GM23338 (cell line): ENCODE data around the gene ATP8A2. TPM values are rescaled to one million over a fixed set of nuclear protein-coding genes. Genes with fewer than 3 reads are reported as not detected.

Experiments used
- ATAC-seq: fragments of 200-7000 bp; cut with Tn5 transposase; 3 replicates; pipeline ENCODE4 v1.9.1; 2020
- DNase-seq: peaks from one replicate; pipeline ENCODE4 v3.0.0-alpha.2; 2015; ENCODE audit warnings: low spot score
- H2AFZ ChIP-seq: fragments of 200-600 bp; sonication (generic); 2 replicates; pipeline ENCODE4 v1.8.0; 2016; ENCODE audit warnings: antibody characterized with exemption, mild to moderate bottlenecking, moderate library complexity
- H3F3A ChIP-seq: fragments of 200-600 bp; sonication (generic); replicated peaks from 2 replicates; pipeline ENCODE4 v1.8.0; 2017; ENCODE audit warnings: antibody characterized with exemption, mixed run types, low read depth
- H3K27ac ChIP-seq: fragments of 200-600 bp; sonication (generic); 2 replicates; pipeline ENCODE4 v1.6.1; 2016; ENCODE audit warnings: low read depth
- H3K27me3 ChIP-seq: fragments of 200-600 bp; sonication (generic); 2 replicates; pipeline ENCODE4 v1.8.0; 2016; ENCODE audit warnings: mild to moderate bottlenecking, mixed run types, moderate library complexity; ENCODE audit not compliant: insufficient read depth
- H3K36me3 ChIP-seq: fragments of 200-600 bp; sonication (generic); 2 replicates; pipeline ENCODE4 v1.8.0; 2016; ENCODE audit warnings: mild to moderate bottlenecking; ENCODE audit not compliant: insufficient read depth
- H3K4me1 ChIP-seq: fragments of 200-600 bp; sonication (generic); 2 replicates; pipeline ENCODE4 v1.8.0; 2016; ENCODE audit warnings: mild to moderate bottlenecking, moderate library complexity; ENCODE audit not compliant: insufficient read depth
- H3K4me2 ChIP-seq: fragments of 200-600 bp; sonication (generic); 2 replicates; pipeline ENCODE4 v1.7.1; 2017; ENCODE audit warnings: mixed run types
- H3K4me3 ChIP-seq: fragments of 200-600 bp; sonication (generic); 2 replicates; pipeline ENCODE4 v1.6.1; 2016; ENCODE audit warnings: mixed run types
- H3K79me2 ChIP-seq: fragments of 200-600 bp; sonication (generic); replicated peaks from 2 replicates; pipeline ENCODE4 v1.8.0; 2017; ENCODE audit warnings: mild to moderate bottlenecking; ENCODE audit not compliant: insufficient read depth
- H3K9me2 ChIP-seq: fragments of 200-600 bp; sonication (generic); 2 replicates; pipeline ENCODE4 v1.8.0; 2017; ENCODE audit not compliant: insufficient read depth
- H4K20me1 ChIP-seq: fragments of 200-600 bp; sonication (generic); replicated peaks from 2 replicates; pipeline ENCODE4 v1.8.0; 2017; ENCODE audit warnings: mild to moderate bottlenecking; ENCODE audit not compliant: insufficient read depth
- H3K27ac Mint-ChIP-seq: 2 replicates; pipeline ENCODE4 v1.8.0; 2020; ENCODE audit warnings: inconsistent platforms, mild to moderate bottlenecking, moderate library complexity, mixed read lengths
- H3K27me3 Mint-ChIP-seq: 3 replicates; pipeline ENCODE4 v1.8.0; 2022; ENCODE audit warnings: low read depth, mild to moderate bottlenecking, moderate library complexity, mixed read lengths, inconsistent platforms; ENCODE audit not compliant: insufficient read depth, poor library complexity
- H3K36me3 Mint-ChIP-seq: 3 replicates; pipeline ENCODE4 v1.8.0; 2021; ENCODE audit warnings: low read depth, mild to moderate bottlenecking, inconsistent platforms, moderate library complexity, mixed read lengths
- H3K4me1 Mint-ChIP-seq: 3 replicates; pipeline ENCODE4 v1.8.0; 2020; ENCODE audit warnings: mild to moderate bottlenecking, inconsistent platforms, mixed read lengths
- H3K4me3 Mint-ChIP-seq: 3 replicates; pipeline ENCODE4 v1.8.0; 2021; ENCODE audit warnings: moderate library complexity, mild to moderate bottlenecking, inconsistent platforms, mixed read lengths
- H3K9me3 Mint-ChIP-seq: 3 replicates; pipeline ENCODE4 v1.8.0; 2020; ENCODE audit warnings: moderate library complexity, mild to moderate bottlenecking, inconsistent platforms, mixed read lengths
- EZH2 ChIP-seq: fragments of 200-600 bp; sonication (generic); IDR thresholded peaks from one replicate; pipeline ENCODE4 v1.8.0; 2017; ENCODE audit warnings: antibody characterized with exemption, mild to moderate bottlenecking, low read depth; ENCODE audit not compliant: unreplicated experiment
- JUNB ChIP-seq: IDR thresholded peaks from one replicate; pipeline ENCODE4 v1.6.1; 2016; ENCODE audit warnings: antibody characterized with exemption; ENCODE audit not compliant: unreplicated experiment
- polyA plus RNA-seq: library from polyadenylated mRNA; unstranded; fragments of >200 nt; fragmentation: Nextera tagmentation; extraction: Ambion mirVana; gene quantifications from 2 replicates; pipeline ENCODE4 v1.2.1, GENCODE V29; 2016
- total RNA-seq: library from RNA; depleted of rRNA; stranded (reverse); fragments of >200 nt; shearing (Covaris generic); gene quantifications from 2 replicates; pipeline ENCODE4 v1.2.3, GENCODE V29; 2014
- TF ChIP-seq, protein P1 (sequence below), 2 experiments: fragments of 200-600 bp in 1 of 2; sonication (generic) in 1 of 2; conservative IDR thresholded peaks; 2 replicates each; pipeline versions ENCODE4 v1.5.1 to v1.6.1; 2016 to 2017; ENCODE audit warnings: antibody characterized with exemption in 2 of 2, low read depth in 2 of 2, mild to moderate bottlenecking in 2 of 2, moderate library complexity in 1 of 2
- TF ChIP-seq, protein P2 (sequence below): IDR thresholded peaks from 2 replicates; pipeline ENCODE4 v1.6.1; 2016; ENCODE audit warnings: antibody characterized with exemption

ATP8A2 gene
- total and polyA plus RNA-seq, 2 experiments from 2014 or later, result 5.7 to 8.8 TPM

DNA sequence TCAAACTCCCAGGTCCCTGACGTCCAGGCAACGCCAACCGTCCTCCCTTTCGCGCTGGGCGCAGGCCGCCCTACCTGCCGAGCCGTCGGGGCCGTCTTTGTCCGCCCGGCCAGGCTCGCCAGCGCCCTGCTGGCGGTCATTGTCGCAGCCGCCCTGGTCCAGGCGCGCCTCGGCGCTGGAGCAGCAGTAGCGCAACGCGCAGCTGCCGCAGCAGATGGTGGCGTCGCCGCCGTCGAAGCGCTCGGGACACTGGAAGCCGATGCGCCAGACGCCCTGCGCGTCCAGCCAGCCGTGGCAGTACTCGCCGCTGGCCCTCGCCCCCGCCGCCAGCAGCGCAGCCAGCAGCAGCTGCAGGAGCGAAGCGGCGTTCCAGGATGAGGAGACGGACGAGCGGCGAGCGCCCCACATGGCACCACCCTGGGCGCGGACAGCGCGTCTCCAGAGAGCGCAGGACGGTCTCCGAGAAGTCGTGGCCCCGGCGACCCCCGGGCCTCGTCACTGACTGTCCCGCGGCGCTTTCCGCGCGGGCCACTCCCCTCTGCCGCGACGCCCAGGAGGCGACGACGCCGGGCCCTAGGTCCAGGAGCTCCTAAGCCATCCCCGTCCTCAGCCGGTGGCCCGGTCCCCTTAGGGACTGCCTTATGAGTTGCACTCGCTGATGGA is 678.9 kb downstream of the ATP8A2 start:
- Histone ChIP-seq H3K36me3 (no peaks in the 10 kb centered on the region), H3K27me3 (peaks cover 58% of the 10 kb centered on the region), H3K4me1 (peaks cover 19% of the 10 kb centered on the region), H3K4me3 (peak overlapping the region; percentile 82), H3F3A (0 out of 2 replicates have a peak, but pooled peaks cover 6% of the 10 kb centered on the region), H3K9me2 (no peaks in the 10 kb centered on the region), H3K79me2 (no peaks in the 10 kb centered on the region; the same call in 1 of the 2 replicates), H4K20me1 (0 out of 2 replicates have a peak, but pooled peaks cover 3% of the 10 kb centered on the region), H3K27ac (no peak overlapping the region), H3K4me2 (peak overlapping the region; percentile 94), H2AFZ (peak overlapping the region; percentile 74; the same call in 1 of the 2 replicates)
- H3K9me3 Mint-ChIP-seq, result no peaks in the 10 kb centered on the region
- H3K27me3 Mint-ChIP-seq, result peaks cover 31% of the 10 kb centered on the region
- peak overlapping the region; percentile 89 for H3K4me3 Mint-ChIP-seq
- H3K4me1 Mint-ChIP-seq, result peaks cover 22% of the 10 kb centered on the region
- TF ChIP-seq, protein P1, sequence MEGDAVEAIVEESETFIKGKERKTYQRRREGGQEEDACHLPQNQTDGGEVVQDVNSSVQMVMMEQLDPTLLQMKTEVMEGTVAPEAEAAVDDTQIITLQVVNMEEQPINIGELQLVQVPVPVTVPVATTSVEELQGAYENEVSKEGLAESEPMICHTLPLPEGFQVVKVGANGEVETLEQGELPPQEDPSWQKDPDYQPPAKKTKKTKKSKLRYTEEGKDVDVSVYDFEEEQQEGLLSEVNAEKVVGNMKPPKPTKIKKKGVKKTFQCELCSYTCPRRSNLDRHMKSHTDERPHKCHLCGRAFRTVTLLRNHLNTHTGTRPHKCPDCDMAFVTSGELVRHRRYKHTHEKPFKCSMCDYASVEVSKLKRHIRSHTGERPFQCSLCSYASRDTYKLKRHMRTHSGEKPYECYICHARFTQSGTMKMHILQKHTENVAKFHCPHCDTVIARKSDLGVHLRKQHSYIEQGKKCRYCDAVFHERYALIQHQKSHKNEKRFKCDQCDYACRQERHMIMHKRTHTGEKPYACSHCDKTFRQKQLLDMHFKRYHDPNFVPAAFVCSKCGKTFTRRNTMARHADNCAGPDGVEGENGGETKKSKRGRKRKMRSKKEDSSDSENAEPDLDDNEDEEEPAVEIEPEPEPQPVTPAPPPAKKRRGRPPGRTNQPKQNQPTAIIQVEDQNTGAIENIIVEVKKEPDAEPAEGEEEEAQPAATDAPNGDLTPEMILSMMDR (conservative IDR thresholded peaks at IDR 0.05; ENCODE audit: low read depth in 2 of 2), result peak in 1 of 2 experiments; percentile 17; a peak in 2 of 4 replicates
- no peak for TF ChIP-seq JUNB
- ATAC-seq (peak; percentile 50), DNase-seq (peak; percentile 79)
- no peak overlapping the region for H3K27ac Mint-ChIP-seq
- H3K36me3 Mint-ChIP-seq, result peaks cover 17% of the 10 kb centered on the region

DNA sequence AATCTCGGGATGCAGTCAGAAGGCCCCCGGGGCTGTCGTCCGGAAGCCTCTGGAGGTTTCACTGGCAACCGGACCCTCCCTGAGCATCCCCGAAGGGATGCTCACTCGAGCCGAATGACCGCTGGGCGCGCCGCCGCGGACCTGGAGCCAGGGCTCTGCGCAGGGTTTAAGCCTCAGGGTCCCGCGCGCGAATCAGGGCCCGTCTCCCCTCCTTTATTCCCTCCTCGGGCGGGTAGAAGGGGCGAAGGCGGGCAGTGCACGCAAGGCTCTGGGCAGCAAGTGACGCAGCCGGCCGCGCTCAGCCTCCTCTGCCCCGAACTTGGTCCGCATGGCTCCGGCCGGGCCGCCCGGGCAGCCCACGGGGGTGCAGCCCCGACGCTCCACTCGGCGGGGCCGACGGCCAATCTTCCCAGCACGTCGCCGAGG is 679.5 kb downstream of the ATP8A2 start:
- Histone ChIP-seq H3K9me2 (no peaks in the 10 kb centered on the region), H3K4me1 (peaks cover 19% of the 10 kb centered on the region)

More for the DNA sequence above, 679.5 kb downstream of the ATP8A2 start:
- DNase-seq (peak; percentile 49), ATAC-seq (peak; percentile 23)
- 0 out of 2 replicates have a peak, but pooled peaks cover 6% of the 10 kb centered on the region for H3F3A ChIP-seq
- no peaks in the 10 kb centered on the region for H3K9me3 Mint-ChIP-seq
- H3K4me3 ChIP-seq, result peak overlapping the region; percentile 82
- H4K20me1 ChIP-seq, result 0 out of 2 replicates have a peak, but pooled peaks cover 3% of the 10 kb centered on the region
- peak overlapping the region; percentile 94 for H3K4me2 ChIP-seq
- H3K4me3 Mint-ChIP-seq, result peak overlapping the region; percentile 70
- peaks cover 22% of the 10 kb centered on the region for H3K4me1 Mint-ChIP-seq
- H3K36me3 Mint-ChIP-seq, result peaks cover 14% of the 10 kb centered on the region
- no peaks in the 10 kb centered on the region; the same call in 1 of the 2 replicates for H3K79me2 ChIP-seq
- H2AFZ ChIP-seq, result no peak overlapping the region; the same call in none of the 2 replicates
- H3K27me3 Mint-ChIP-seq, result peaks cover 31% of the 10 kb centered on the region
- H3K27ac Mint-ChIP-seq, result no peak overlapping the region
- H3K27ac ChIP-seq, result no peak overlapping the region
- no peaks in the 10 kb centered on the region for H3K36me3 ChIP-seq
- TF ChIP-seq, protein P2, sequence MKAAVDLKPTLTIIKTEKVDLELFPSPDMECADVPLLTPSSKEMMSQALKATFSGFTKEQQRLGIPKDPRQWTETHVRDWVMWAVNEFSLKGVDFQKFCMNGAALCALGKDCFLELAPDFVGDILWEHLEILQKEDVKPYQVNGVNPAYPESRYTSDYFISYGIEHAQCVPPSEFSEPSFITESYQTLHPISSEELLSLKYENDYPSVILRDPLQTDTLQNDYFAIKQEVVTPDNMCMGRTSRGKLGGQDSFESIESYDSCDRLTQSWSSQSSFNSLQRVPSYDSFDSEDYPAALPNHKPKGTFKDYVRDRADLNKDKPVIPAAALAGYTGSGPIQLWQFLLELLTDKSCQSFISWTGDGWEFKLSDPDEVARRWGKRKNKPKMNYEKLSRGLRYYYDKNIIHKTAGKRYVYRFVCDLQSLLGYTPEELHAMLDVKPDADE, result no peak
- TF ChIP-seq EZH2, result peak; percentile 38
- peaks cover 58% of the 10 kb centered on the region for H3K27me3 ChIP-seq
